ENCODE measurements around the gene KMT2C.
"Not testable (repeated sequence)": the region's sequence is repeated elsewhere in the genome, so short reads cannot be mapped to it uniquely, and the experiment has no call there.

GRCh38 chr7:152376716-152377484 lies 58.9 kb downstream of the KMT2C start:
- TF ChIP-seq POLR2AphosphoS5, POLR2A, TAF1 (IDR thresholded peaks at IDR 0.05; ENCODE audit: low read depth, low read length): not testable (repeated sequence)

All from GM12891 (cell line).